Left colon (tissue), 2 donors: ENCODE results near the gene BYSL. TPM values are rescaled to one million over a fixed set of nuclear protein-coding genes. Genes with fewer than 3 reads are reported as not detected.

Experiments
- ATAC-seq: fragments of 200-7000 bp; cut with Tn5 transposase; one replicate; pipeline ENCODE4 v1.9.1; 2020; ENCODE audit warnings: mild to moderate bottlenecking, moderate library complexity
- DNase-seq, 2 donors: peaks; one replicate each; pipeline ENCODE4 v3.0.0-alpha.2; 2020
- intact Hi-C, 2 donors: fragments of 100-400 bp; cut with DNase I in 1 of 2; cut with micrococcal nuclease in 1 of 2; formaldehyde crosslinking; loops; one replicate each; pipeline versions ENCODE4 v1.11.2 to v1.14.0; 2022; cut with DNase I, micrococcal nuclease
- long read RNA-seq: library from polyadenylated mRNA; unstranded; transcript quantifications from one replicate; pipeline ENCODE4 v2.0.0, GENCODE V29; 2021
- total RNA-seq, 2 donors: library from RNA; stranded (reverse); fragmentation: NEBNext Ultra II Directional; extraction: Animal tissue kit (Norgen Biotek cat#: 25700); gene quantifications; one replicate each; pipeline ENCODE4 v1.2.1, GENCODE V29; 2021
- donor health status: DM: no; HTN: no; CAD: no.
- donor health status: DM: yes; HTN: yes; CAD: no.

BYSL gene, protein sequence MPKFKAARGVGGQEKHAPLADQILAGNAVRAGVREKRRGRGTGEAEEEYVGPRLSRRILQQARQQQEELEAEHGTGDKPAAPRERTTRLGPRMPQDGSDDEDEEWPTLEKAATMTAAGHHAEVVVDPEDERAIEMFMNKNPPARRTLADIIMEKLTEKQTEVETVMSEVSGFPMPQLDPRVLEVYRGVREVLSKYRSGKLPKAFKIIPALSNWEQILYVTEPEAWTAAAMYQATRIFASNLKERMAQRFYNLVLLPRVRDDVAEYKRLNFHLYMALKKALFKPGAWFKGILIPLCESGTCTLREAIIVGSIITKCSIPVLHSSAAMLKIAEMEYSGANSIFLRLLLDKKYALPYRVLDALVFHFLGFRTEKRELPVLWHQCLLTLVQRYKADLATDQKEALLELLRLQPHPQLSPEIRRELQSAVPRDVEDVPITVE
- total RNA-seq, result 10 to 100 TPM in 1 of 2 donors, 1 to 10 TPM in 1; 8.8 to 10.3 TPM
- long read RNA-seq, partial matches to known transcripts, result 1 of 5 reads
- long read RNA-seq, other reads (novel, unspliced or antisense), result 0 of 5 reads

DNA sequence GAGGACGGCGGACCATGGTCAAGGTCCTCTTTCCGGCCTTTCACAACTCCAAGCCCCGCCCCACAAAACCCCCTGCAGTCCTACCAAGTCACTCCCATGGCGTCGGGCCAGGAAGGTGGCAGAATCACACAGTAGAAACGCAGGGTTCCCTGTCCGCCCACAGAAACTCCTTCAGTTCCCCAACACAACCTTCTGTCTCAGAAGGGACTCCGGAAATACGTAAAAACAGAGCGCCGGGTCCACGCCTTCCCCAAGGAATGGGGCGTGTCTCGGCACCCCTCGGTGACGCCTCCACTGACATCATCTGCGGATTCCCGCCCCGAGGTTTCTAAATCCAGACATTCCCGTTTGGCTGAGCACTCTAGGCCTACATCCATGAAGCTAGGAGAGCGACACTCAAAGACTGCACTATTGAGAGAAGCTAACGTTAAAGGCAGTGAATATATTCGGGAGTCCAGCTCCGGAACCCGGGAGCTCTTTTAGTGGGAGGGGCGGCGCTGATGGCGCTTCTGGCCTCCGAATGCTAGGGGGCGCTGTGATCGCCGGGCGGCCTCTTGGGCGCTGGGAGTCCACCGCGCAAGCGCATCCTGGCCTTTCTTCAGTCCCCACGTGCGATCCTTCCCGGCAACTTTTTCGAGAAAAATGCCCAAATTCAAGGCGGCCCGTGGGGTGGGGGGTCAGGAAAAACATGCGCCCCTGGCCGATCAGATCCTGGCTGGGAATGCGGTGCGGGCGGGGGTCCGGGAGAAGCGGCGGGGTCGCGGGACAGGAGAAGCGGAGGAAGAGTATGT lies at the start of gene BYSL, which contains the start of gene MED20:
Gene BYSL, plus strand, starts transcription at position 579 of the 791 bp plus-strand sequence. Its CDS starts 64 bp downstream, at position 643.
Gene MED20, minus strand, starts transcription at position 219 of the 791 bp plus-strand sequence. Its CDS starts 121 bp downstream, at position 98.
- intact Hi-C loops, result loop anchor here in 1 of 2 donors (5.0 kb wide), 1 partner anchor 134 kb away; the partner anchor contains the start of gene TOMM6
- DNase-seq (peak; percentile 92 to 94), ATAC-seq (peak; percentile 98)

DNA sequence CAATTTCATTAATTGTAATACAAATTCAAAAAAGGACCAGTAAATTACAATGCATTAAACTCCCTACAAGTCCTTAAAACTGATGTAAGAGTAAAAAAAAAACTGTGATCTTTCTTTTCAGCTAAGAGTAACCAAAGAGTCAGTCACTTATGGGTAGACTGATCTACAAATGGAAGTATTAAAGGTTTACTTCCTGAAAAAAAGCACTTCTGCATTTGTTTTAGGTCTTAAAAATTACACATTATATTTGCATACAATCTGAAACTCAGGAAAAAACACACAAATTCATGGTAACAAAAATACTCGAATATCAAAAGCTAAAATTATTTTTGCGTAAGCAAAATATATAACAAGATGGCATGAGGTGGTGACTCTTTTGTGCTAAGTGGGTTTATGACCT lies 49.6 kb upstream of the BYSL start:
- intact Hi-C loops, result no loop called here
- no peak for DNase-seq

DNA sequence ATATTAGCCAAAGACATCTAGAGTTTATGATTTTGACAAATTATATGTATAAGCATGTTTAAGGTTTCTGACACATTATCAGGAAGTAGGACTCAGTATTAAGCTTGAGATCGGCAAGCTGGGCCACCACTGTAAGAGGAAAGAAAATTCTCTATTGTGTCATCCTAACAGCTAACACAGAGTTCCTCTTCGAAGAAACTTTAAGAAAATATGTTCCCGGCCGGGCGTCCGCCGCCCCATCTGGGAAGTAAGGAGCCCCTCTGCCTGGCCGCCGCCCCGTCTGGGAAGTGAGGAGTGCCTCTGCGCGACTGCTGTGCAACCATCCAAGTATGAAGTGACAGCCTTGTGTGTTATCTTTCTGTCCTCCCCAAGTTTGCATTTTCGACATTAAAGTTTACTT lies 49.2 kb upstream of the BYSL start:
- intact Hi-C loops, result no loop called here
- ATAC-seq, result no peak
- DNase-seq, result no peak

More for the DNA sequence above, 49.6 kb upstream of the BYSL start:
- ATAC-seq, result no peak

DNA sequence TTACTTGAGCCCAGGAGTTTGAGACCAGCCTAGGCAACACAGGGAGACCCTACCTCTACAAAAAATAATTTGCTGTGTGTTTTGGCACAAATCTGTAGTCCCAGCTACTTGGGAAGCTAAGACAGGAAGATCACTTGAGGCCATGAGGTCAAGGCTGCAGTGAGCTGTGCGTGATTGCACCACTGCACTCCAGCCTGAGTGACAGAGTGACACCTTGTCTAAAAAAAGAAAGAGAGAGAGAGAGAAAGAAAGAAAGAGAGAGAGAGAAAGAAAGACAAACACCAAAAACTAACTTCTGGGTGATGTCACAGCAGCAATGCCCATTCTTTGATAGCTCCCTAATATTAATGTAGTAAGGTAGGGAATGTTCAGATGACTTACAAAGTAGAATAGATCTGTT lies 46.6 kb upstream of the BYSL start:
- no peak for ATAC-seq

DNA sequence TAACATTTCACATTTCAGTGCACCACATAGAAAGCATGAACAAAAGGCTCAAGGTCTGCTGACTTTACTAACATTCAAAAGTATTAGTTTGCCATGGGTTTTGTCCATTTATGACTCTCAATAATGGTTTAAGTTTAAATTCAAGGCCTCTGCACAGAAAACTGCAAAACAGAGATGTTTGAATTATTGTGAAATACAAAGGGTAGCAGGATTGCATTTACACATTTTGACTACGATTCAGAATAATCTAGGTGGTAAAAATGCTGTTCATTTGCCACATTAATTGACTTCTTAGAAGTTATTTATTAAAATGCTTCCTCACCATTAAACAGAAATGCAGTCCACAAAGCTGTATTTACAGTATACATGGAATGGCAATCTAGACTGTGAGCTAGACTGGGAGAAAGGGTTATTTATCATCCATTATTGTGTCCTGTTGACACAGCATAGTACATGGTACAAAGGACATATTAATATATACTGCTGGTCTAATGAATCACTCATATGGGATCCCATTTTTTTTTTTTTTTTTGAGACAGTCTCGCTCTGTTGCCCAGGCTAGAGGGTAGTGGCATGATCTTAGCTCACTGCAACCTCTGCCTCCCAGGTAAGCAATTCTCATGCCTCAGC lies 44.1 kb upstream of the BYSL start:
- DNase-seq, result no peak
- intact Hi-C loops, result no loop called here
- ATAC-seq, result no peak

More for the DNA sequence above, 46.6 kb upstream of the BYSL start:
- intact Hi-C loops, result no loop called here
- DNase-seq, result no peak

DNA sequence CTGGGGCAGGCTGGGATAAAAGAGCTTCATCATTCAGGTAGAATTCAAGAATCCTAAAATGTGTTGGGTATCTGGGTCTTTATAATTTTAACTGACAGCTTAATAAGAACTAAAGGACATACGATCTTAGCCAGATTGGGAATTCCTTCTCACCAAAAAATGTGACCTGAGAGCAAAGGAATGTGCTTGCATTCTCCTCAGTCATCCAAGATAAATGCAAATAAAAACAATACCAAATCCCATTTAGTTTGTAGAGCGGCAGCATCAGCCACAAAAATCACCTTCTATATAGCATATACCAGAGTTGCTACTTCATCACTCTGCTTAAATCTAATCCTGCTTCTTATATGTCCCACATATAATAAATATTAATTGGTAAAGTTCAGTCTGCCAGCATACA lies 43.1 kb upstream of the BYSL start:
- DNase-seq (no peak), ATAC-seq (no peak)
- intact Hi-C loops, result no loop called here

DNA sequence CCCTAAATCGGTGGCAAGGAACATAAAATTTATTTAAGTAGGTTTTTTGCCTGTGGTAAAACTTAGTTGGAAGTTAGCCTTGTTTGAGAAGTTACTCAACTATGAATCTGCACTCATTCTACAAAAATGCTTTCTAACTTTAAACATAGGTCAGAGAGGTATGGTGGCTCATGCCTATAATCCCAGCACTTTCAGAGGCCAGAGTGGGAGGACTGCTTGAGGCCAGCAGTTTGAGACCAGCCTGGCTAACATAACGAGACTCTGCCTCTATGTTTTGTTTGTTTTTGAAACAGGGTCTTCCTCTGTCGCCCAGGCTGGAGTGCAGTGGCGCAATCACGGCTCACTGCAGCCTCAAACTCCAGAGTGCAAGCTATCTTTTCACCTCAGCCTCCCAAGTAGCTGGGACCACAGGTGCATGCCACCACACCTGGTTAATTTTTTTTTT lies 42.3 kb upstream of the BYSL start:
- DNase-seq, result no peak
- intact Hi-C loops, result no loop called here
- ATAC-seq, result no peak

DNA sequence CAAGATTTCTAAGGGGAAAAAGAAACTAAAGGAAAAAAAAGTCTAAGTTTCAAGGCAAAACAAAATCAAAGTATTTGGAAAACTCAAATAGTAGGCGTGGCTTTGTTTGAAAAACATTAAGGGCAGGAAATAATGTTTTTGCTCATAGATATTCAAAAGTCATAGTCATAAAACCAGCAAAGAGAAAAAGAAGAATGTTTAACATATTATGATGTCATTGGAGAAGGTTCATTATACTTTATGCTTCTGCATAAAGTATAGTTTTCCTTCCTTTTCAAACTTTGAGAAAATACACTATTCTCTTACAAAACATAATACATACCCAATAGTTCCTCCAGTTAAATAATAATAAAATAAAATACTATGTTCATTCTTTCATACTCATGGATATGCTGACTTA lies 39.8 kb upstream of the BYSL start:
- ATAC-seq (no peak), DNase-seq (no peak)
- intact Hi-C loops, result no loop called here

DNA sequence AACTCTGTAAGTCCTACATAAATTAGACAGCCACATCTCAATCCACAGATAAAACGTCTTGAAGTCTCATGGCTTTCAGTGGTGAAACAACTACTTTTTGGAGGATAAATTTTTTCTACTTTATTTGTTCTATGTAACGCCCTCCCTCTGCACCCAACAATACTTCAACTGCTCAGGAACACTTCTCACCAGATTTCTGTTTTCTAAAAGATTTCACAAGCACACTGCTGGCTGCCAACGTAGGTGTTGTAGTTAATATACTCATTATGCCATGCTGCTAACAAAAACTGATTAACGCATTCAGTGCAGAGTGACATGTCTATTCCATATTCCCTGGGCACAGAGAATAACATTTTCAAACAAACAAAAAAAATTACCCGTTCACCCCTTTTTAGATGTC lies 36.3 kb upstream of the BYSL start:
- intact Hi-C loops, result no loop called here
- ATAC-seq, result no peak
- DNase-seq, result no peak

DNA sequence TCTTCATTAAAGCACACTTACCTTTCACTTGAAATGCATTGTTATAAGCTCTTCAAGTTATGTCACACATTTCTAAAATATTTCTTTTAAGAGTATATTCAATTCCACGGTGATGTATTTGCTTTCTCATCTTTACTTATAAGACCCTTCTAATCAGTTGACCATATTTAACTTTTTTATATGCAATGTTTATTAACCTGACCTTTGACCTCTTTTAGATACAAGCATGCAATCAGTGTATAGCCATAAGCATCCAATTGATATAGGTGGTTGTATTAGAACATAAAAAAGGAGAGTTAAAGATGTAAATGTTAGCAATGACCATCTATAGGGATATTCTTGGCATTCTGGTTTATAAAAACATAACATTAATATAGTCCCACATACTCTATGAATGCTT lies 35.4 kb upstream of the BYSL start:
- no peak for ATAC-seq
- intact Hi-C loops, result no loop called here
- no peak for DNase-seq

DNA sequence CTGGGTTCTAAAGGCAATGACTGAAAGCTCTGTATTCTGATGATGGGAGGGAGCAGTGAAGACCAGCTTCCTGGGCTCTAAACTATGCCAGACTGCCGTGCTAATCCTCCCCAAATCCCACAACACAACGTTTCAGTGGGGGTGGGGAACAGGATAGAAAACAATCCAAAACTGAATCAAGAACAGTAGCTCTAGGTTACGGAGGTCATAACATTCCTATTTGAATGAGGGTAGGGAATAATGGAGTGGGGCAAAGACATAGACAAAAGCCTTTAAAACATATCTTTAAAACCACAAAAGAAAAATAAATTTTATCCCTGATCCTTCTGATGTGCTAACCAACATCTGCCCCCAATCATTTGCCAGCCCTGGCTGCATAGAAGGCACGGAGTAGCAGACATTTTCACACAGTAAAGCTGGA lies 34.0 kb upstream of the BYSL start:
- ATAC-seq, result no peak
- no peak for DNase-seq
- intact Hi-C loops, result no loop called here

DNA sequence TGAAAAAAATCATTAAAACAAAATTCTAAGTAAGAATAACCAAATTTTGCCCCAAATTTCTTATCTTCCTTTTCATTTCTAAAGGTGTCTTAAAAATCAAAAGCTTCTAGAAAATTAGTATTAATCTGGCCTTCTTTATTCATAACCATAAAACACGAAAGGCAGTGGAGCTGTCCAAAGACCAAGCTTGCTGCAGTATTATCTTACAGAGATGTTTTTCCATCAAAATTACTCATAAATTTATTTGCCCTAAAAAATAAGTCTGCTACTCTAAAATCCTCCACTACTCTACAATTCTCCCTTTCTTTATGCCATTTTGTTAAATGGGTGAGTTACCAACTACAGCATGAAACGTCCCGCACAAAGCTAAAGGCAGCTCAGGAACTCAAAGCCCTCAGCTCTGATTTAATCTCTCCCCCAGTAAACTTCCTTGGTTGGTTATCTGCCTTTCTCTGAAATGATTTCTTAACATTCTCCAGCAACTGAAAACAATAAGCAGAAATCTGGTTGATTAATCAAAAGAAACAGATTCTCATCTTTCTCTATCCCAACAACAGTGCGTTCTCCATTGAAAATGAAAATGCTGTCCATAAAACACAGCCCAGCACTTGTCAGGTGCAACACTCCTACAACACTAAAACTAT lies 28.3 kb upstream of the BYSL start:
- no peak for DNase-seq
- intact Hi-C loops, result no loop called here
- no peak for ATAC-seq

DNA sequence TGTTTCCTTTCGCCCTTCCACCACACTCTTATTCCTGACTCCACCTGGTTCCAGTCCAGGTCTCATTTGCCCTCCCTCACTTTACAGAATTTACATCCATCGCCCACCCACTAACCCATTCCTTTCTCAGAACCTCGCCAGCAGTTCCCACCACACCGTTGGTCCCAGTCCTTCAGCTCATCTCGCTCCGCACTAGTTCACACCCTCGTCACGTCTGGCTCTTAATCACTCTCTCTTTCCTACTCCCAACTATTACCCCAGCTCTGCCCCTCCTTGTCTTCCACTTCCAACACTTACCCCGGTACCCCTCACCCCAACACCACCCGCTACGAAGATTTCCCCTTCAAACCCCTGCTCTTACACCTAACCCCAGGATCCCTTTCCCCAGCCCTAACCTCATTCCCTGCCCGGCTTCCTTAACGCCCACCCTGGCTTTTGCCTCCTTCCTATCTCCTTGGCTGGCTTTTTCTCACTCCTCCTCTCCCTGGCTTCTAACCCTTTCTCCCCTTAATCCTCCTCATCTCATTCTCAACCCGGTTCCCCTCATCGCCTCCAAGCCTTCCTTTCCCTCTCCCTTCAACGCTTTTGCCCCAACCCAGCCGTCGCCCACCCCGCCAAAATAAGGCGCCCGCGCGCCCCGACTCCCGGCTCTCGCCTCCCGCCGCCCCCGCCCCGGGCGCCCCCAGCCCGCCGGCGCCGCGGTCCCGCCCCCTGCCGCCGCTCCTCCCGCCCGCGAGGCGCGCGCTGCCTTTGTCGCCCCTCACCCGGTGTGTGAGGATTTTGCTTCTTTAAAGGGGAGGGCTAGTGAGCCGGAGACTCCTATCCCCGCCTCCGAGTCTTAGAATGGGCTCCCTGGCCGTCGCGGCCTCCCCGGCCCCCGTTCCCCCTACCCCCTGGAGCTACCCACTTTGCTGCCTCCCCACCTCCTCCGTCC lies 26.7 kb upstream of the BYSL start:
- intact Hi-C loops, result no loop called here
- ATAC-seq (peak; percentile 62), DNase-seq (peak in 1 of 2 donors; percentile 9)

DNA sequence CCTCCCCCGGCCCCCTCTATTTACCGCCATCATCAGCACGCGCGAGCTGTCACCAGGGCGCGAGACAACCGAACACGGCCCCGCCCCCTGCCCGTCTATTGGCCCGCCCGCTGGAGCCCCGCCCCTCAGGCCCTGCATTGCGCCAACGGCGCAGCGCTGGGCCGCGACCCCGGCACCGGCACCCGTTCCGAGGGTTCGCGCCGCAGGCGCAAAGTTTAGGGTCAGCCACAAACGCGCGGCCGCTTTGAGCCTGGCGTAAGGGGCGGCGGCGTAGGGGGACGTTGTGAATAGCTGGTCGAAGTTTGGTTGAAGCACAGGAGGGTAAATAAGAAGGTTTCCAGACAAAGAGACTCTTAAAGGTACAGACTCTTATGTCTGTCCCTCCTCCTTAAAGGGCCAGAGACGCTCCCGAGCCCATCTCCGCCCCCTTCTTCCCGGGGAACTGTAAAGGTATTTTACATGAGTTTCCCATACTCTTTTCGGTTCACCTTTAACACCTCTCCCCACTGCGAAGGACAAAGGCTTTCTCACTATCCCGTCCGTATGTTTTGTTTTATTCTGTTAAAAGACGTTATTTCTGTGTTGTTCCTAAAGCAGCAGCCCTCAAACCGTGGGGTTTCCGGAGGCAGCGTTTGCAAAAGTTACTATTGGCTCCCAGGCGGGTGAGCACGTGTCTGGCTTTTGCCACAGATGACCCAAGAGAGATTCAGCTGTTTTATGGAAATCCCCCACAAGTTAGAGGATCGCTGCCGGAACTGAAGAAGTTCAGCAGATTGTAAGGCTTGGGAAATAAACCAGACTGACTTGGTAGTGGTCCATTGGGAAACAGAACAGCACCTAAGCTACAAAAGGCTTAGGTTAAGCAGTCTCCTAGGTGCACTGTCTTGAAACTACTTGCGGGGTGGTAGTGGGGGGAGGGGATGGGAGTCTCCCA lies 25.7 kb upstream of the BYSL start, which contains the start of gene USP49:
Gene USP49, minus strand, starts transcription at position 76 of the 934 bp plus-strand sequence. CDS start 88,392 bp downstream, outside the sequence.
- peak; percentile 81 to 96 for DNase-seq
- intact Hi-C loops, result no loop called here
- ATAC-seq, result peak; percentile 98

DNA sequence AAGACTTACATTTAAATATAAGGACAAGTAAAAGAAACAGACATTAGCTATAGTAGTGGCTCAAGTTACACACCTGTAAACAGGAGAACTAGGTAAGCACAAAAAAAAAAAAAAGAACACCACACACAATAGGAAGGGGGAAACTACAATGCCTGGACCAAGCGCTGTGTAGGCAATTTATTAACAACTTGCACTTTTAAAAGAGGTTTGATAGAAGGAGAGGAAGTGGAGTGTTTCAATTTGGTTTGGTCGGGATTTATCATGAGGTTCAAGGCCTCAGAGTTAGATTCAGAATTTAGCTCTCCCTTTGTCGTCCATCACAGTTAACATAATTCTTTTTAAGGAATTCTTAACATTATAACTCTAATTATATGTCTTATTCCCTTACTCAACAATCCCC lies 25.0 kb upstream of the BYSL start:
- no peak for DNase-seq
- intact Hi-C loops, result no loop called here
- ATAC-seq, result no peak

DNA sequence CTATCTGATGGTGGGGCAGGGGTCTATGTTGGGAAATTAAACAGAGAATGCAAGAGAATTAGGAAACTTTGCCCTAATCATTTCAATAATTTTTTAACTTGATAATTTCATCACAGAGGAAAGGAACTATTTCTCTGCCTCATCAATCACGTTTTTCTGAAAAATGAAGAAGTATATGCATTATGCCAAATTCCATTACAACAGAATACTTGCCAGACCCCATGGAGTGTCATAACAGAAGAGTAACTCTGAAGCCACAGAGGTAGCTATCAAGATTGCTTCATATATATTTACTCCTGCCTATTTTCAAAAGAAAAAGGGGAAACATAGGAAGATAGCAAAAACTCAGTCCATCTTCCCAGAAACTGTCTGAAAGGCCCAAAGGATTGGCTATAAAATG lies 20.4 kb upstream of the BYSL start:
- intact Hi-C loops, result no loop called here

More for the DNA sequence above, 20.4 kb upstream of the BYSL start:
- ATAC-seq (no peak), DNase-seq (no peak)
